CD4-positive, alpha-beta T cell treated with Interferon alpha-2 for 1 hour (primary cell): ENCODE measurements around the gene TMEM120B.
A peak's percentile ranks its signal among the peaks of the same experiment; 100 is the strongest.
"Not testable (repeated sequence)": the region's sequence is repeated elsewhere in the genome, so short reads cannot be mapped to it uniquely, and the experiment has no call there.

ENCODE experiments used
- DNase-seq, 2 donors: peaks; one replicate each; pipeline ENCODE4 v3.0.0-alpha.2; 2020 to 2022

Gene TMEM120B

DNA sequence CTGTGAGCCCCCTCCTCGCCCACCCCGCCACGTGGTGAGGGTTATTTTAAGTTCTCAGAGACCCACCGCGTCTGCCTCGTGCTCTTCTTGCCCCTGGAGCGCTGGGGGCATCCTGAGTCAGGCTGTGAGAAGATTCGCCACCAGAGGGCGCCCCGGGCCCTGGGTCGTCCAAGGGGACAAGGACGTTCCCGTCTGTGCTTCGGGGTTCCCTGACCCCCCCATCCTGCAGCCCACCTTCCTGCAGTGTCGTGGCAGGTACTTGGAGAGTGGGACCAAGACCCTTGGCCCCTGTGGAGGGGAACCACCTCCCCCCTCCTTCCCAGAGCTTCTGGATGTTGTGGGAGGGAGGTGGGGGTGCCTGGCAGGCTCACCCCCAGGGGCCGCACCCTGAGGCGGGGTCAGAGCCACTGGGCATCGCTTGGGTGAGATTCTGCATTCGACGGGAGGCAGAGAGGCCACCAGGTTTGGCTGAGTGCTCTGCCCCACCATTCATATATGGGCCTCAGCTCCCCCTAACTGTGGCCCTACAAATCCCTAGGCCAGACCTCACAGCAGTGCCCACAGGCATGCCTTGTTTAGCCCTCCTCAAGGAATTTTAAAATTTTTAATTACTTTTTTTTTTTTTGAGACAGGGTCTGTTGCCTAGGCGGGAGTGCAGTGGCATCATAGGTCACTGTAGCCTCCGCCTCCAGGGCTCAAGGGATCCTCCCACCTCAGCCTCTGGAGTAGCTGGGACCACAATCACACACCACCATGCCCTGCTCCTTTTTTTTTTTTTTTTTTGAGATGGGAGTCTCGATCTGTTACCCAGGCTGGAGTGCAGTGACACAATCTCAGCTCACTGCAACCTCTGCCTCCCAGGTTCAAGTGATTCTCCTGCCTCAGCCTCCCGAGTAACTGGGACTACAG lies 63.9 kb downstream of the TMEM120B start:
- peak; percentile 86 to 89 for DNase-seq

DNA sequence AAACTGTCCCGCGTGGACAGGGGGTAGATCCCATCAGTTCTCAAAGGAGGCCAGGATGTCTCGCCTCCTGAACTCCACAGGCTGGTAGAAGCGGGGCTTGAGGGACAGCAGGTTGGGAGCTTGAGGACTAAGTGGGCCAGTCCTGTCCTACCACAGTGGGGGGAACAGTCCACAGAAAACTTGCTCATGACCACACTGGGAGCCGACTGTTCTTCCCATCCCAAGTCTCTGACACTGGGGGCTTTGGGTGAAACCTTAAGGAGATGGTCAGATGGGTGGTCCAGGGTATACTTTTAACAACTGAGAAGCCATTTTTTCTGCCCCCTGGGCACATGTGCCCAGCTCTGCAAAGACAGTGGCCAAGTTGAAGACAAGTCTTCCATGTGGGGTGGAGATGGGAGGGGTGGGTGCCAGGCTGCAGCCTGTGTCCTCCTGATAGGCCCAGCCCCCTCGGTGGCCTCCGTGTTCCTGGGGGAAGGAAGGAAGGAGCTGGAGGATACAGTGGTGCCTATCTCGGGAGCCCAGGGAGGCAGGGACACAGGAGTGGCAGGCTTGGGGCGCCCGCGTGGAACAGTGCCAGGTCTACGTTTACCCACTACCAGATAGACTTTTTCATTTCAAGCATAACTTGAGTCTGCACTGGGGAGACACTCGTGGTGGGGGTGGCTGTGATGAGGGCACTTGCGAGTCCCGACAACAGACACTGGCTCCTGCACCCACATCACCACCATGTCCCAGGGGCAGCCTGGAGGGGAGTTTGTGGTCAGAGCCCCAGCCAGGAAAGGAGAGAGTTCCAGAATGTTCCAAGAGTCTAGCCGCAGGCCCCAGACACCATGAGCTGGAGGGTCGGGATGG lies 66.2 kb downstream of the TMEM120B start:
- no peak for DNase-seq

DNA sequence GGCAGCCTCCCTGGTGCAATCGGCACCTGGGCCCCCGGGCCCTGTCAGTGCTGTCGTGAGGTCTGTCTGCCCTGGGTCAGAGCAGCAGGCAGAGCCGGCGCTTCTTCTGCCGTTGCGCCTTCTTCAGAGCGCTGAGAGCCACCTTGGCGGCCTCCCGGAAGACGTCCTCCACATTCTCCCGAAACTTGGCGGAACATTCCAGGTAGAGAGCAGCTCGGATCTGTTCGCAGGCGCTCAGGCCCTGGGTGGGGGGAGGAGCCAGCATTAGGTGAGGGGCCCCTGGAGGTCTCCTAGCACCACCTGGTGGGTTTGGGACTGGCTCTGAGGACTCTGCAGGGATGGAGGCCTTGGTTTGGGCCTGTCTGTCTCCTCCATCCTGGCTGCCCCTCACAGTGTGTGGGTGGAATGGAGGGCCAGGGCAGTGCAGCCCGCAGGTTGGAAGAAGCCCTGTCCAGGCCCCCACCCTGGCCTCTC lies 66.9 kb downstream of the TMEM120B start:
- no peak for DNase-seq

DNA sequence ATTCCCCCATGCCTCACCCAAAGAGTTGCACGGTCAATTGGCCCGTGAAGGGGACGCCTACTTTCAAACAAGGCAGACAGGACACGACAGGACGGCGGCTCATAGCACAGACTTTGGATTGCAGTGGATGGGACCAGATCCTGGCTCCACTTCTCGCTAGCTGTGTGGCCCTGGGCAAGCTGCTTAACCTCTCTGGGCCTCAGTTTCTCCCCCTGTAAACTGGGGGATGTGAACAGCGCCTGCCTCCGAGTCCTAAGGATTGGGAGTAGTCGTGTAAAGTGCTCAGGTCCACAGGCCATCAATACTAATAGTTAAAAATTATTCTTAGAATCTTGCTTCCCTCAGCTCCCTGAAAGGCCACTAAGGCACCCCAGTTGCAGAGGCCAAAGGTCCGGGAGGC lies 67.9 kb downstream of the TMEM120B start:
- DNase-seq: no peak

DNA sequence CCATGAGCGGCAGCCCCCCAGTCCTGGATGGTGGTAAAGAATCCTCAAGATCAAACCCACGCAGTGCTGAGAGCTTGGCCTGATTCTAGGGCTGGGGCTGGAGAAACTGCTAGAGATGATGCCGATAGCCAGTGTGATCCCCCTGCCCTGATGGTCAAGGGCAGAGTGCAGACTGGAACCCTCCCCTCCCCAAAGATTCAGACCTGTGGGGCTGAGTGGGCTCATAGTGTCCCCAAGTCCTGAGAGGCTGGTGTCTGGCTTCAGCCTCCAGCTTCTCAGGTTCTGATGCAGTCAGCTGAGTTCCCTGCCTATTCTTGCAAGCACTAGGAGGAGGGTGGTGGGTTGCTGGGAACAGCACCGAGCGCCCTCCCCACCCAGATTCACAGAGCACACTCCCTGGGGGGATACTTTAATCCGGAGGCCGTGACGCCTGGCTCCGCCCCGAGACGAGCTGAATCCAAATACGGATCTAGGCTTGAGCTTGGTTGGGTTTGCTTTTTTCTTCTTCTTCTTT lies 69.0 kb downstream of the TMEM120B start:
- no peak for DNase-seq

DNA sequence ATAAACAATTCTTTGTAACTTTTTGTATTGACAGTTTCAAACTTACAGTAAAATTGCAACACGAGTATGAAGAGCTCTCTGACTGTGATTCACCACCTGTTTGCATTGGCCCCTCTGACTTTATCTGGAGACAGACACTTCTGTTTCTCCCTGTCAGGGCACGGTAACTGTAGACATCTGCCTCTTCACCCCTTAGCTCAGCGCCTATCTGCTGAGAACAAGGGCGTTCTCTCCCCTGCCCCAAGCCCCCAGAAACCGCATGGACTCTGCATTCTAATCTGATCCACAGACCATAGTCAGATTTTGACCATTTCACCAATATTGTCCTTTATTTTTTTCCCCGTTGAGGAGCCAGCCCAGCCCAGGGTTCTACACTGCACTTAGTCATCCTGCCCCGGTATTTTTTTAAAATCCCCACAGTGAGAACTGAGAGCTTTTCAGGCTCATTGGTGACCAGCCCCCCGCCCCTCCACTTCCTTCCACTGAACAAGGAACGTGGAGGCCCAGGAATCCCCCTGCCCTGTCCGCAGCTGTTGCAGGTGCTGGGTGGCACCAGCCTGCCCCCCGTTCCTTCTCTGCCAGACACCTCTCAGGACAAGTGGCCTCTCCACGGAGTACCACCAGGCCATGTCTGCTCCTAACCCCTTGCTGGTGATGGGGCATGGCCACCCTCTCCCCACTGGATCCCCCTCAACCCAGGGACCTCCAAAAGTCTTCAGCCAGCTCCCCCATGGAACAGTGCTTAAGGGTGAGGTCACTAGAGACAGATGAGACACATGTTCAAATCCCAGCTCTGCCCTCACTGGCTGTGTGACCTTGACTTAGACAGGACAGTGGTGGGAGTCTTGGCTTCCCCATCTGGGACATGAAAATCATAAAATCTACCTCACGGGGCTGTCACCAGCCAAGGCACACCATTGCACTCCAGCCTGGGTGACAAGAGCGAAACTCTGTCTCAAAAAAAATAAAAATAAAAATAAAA lies 69.7 kb downstream of the TMEM120B start:
- peak; percentile 44 to 50 for DNase-seq

DNA sequence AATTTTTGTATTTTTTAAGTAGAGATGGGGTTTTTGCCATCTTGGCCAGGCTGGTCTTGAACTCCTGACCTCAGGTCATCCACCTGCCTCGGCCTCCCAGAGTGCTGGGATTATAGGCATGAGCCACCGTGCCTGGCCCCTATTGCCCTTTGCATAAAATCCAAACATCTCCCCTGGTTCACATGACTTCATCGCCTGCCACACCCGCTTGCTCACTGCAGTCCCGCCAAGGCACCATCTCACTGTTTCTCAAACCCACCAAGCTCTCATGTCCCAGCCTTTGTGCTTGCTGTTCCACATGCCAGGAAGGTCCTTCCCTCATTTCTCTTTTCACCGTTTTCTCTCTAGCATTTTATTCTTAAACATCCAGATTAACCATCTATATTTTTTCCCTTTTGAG lies 71.2 kb downstream of the TMEM120B start:
- no peak for DNase-seq

DNA sequence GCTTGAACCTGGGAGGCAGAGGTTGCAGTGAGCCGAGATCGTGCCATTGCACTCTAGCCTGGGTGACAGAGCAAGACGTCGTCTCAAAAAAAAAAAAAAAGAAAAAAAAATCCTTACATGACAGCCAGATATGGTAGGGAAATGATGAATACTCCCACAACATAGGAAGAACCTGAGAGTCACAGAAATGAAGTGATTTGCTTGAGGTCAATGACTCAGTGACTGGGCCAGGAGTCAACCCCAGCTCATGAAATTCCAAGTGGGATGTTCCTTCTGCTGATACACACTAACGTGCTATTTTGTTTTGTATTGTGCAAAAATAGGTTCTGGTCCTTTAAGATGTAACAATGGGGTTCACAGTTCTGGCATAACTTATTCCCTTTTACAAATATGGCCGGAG lies 71.9 kb downstream of the TMEM120B start:
- no peak for DNase-seq

DNA sequence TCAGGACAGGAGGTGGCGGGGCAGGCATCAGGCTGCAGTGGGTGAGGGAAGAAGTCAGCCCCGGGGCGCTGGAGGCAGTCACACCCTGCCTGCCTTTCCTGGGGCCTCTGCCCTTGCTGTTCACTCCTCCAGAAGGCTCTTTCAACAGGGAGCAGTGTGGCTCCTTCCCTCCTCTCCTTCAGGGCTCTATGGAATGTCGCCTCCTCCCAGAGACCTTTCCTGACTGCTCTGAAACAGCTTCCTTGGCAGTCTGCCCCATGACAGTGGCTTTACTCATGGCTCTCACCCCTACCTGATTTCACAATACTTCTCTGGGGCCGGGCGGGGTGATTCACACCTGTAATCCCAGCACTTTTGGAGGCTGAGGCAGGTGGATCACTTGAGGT lies 73.9 kb downstream of the TMEM120B start:
- peak in 1 of 2 donors; percentile 47 for DNase-seq

DNA sequence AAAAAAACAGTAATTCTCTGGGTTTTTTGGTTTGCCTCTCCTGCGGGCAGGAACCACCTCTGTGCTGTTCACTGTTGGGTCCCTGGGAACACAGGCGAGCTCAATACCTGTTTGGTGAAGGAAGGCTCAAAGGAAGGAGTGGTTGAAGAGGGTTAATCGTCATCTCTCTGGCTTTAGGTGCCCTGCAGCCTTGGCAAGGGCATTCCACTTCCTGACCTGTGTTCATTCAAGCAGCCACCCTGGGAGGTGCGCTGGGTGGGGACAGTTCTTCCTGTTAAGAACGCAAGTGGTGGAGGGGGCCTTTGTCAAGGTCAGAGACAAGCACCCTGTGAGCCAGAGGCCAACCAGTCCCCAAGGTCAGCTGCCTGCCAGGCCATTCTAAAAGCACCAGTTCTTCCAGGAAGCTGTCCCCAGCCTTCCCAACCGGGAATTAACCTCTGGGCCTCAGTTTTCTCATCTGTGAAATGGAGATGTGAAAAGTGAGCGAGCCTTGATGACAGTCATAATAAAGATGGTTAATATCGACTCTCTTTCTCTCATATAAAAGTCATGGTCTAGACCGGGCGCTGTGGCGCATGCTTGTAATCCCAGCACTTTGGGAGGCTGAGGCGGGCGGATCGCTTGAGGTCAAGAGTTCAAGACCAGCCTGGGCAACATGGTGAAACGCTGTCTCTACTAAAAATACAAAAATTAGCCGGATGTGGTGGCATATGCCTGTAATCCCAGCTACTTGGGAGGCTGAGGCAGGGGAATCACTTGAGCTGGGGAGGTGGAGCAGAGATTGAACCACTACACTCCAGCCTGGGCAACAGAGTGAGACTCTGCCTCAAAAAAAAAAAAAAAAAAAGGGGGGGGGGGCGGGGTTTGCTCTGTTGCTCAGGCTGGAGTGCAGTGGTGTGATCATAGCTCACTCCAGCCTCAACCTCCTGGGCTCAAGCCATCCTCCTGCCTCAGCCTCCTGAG lies 74.8 kb downstream of the TMEM120B start:
- peak in 1 of 2 donors; percentile 78 for DNase-seq

DNA sequence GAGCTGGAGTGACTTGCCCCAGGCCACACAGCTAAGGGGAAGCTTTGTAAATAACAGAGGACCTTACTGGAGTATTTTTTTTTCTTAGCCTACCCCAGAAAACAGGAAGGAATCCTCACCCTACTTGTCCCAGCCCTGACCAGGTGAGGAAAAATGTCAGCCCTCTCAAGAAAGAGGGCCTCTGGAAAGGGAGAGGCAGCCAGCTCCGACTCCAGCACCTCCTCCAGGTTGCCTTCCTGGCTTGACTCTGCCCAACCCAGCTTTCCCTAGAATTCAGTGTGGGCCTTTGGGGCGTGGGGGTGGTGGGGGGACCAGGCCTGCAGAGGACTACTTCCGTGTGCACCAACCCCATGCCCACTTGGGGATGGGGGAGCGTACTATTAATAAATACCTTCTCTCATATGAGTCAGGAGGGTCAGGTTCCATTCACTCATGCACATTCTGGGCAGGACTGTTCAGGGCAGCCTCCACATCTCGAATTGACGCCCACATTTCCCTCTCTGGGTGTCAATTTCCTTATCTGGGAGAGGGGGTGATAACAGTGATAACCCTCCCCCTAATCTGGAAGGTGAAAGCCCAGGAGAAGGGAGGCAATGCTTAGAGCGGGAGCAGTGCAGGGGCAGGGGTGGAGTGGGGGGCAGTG lies 75.7 kb downstream of the TMEM120B start:
- DNase-seq: no peak

DNA sequence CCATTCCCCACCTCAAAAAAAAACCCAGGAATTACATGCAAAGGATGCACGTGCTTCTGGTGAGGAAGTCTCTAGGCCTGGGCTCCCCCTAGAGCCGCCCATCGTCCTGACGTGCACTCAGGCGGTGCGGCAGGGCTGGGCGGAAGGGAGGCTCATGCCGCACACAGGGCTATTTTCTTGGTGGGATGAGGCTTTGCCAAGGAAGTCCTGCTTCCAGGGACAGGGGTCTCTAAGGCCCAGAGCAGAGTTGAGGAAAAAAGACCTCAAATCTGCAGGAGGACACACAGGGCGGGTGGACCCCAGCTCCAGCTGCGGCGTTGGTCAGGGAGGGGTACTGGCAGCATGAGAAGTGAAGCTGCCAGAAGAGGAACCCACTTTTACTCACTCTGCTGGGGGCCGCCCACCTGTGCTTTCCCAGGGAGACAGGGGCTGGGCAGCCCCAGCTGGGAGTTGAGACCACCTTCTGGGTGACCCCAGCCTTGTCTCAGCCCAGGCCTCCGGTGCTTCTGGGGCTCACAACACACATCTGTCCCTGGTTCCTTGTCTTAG lies 76.8 kb downstream of the TMEM120B start:
- DNase-seq: peak; percentile 54 to 61

DNA sequence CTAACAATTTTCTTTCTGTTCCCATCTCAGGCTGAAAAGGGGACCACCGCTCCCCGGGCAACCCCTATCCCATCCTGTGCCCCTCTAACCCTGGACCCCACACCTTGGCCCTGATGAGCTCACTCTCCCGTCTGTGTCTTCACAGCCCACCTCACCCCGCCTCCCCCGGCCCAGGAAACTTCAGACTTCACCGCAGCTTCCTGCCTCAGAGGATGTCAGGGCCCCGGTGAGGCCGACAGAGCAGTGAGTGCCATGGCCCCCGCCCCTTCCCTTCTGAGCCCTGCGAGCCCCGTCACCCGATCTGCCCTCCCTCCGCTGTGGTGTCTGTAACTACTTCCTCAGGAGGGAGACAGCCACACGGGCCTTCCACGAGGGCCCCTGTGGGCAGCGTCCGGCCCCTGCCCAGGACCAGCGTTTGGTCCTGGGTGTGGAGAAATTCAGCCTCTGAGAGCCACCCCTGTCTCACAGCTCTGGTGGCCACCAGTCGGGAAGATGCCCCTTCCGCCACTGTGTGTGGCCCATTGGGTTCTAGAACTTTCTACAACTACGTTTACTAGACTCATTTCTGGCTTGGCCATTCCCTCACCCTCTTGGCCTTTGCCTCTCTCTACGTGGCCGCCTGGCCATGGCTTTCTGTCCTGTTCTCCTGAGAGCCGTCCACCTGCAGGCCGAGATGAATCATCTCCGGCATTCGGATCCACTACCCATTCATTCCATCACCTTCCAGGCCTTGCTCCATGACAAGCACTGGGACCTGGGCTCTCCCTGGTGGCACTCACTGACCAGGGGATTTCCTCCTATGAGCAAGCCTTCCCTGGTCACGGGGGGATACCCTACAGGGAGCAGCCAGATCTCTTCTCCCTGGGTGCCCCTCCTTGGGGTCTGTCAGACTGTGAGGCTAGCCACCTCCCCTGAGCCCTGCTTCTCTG lies 77.5 kb downstream of the TMEM120B start:
- peak; percentile 94 to 95 for DNase-seq

DNA sequence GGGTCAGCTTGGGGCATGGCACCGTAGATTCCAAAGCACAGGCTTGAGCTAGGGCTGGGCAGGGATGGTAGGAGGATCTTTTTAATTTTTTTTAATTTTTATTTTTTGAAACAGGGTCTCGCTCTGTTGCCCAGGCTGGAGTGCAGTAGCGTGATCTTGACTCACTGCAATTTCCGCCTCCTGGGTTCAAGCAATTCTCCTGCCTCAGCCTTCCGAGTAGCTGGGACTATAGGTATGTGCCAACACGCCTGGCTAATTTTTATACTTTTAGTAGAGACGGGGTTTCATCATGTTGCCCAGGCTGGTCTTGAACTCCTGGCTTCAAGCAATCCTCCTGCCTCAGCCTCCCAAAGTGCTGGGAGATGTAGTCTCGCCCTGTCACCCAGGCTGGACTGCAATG lies 78.2 kb downstream of the TMEM120B start:
- not testable (repeated sequence) for DNase-seq

DNA sequence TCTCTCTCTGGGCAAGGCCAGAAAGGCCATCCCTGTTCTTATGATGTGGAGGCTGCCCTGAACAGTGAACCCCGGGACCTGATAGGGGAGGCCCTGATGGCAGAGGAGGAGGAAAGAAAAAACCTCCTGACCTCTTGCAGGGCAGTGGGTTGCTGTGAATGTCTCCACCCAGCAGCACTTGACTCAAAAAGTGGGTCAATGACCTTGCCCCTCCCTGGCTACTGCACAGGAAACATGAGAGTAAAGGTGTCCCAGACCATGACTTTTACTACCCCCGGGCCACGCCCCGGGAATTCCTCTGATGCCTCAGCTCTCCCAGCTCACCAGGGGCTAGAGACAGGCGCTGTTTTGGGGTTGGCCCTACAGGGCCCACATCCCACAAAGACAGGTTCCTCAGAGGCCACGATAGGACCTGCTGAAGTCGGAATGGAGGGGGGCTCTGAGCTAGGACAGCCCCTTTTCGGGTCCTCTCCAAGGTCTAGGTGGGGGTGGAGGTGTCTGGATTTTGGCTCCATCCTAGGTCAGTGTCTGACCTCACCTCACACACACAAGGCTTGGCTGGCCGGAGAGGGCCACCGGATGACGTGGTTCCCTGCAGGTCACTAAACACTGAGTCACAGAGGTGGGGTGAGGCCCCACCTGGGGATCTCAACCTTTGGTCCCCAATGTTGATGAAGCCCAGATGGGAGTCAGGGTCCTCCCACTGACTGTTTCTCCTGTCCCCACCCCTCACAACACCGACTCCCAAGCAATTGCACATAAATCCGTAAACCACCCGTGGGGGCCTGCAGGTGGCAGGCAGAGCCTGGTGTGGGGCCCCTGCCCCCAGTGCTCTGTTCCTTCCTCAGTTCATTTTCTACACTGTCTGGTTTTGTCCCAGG lies 79.4 kb downstream of the TMEM120B start:
- DNase-seq: peak in 1 of 2 donors; percentile 66

DNA sequence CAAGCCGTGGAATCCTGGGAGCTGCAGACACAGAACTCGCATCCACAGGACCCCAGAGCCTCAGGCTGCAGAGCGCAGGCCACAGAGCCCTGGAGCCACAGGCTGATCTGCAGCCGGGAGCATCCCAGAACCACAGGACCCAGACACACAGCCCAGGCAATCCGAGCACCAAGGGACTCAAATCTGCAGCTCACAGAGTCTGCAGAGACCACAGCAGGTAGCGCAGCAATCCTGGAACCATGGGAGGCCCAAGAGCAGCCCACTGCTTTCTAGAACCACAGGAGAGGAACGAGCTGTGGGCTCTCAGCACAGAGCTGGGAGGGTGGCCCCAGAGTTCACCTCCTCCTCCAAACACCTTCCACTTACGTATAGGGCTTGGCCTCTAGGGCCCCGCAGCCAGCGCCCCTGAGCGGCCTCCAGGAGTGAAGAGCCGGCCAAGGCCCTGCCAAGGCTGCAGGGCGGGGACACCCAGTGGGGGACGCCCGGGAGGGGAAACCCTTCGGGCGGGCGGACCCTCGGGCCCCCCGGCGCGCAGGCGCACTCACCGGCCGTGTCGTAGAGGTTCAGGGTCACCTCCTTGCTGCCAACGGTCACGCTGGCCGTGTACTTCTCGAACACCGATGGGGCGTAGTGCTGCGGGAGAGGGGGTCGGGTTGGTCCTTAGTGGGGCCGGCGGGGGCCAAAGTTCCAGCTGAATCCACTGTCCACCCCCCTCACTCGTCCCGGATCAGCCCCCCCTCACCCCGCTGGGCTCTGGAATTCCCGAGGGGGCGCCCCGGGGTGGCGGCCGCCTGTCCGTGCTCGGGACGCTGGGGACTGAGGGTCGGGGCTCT lies 80.3 kb downstream of the TMEM120B start:
- peak; percentile 65 to 71 for DNase-seq

DNA sequence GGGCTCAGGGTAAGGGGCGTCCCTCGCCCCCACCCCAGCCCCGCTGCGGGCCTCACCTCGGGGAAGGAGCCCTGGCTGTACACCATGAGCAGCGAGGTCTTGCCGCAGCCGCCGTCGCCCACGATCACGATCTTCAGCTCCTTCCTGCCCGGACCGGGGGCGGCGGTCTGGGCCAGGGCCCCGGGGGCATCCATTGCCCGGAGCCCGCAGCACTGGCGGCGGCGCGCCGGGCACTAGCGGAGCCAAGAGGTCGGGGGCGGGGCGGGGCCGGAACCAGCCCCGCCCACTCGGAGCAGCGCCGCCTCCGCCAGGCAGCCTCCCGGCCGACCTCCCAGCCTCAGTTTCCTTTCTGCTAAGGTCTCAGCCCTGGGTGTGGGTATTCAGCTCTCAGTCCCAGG lies 80.9 kb downstream of the TMEM120B start, which contains the start of gene RHOF:
Gene RHOF, minus strand, starts transcription at position 249 of the 398 bp plus-strand sequence. Its CDS starts 55 bp downstream, at position 194.
- DNase-seq: peak in 1 of 2 donors; percentile 59
